Ramos (cell line): ENCODE data around the gene HAUS8.

Source experiments
- in situ Hi-C: fragments of 300-500 bp; cut with MboI; formaldehyde crosslinking; loops from one replicate; pipeline ENCODE4 v1.14.3; 2022; ENCODE audit warnings: low sequenced_read_pairs; ENCODE audit not compliant: unreplicated experiment

The HAUS8 gene

GRCh38 chr19:17076543-17076991 lies 1.3 kb upstream of the HAUS8 start:
- in situ Hi-C loops, result no loop called here

GRCh38 chr19:17075864-17076542 lies 751 bp upstream of the HAUS8 start:
- in situ Hi-C loops, result no loop called here

GRCh38 chr19:17074634-17075034 lies 618 bp downstream of the HAUS8 start:
- in situ Hi-C loops, result no loop called here

- in situ Hi-C loops, result no loop called here
Measured at GRCh38 chr19:17073869-17074633, 1.2 kb downstream of the HAUS8 start.

DNA sequence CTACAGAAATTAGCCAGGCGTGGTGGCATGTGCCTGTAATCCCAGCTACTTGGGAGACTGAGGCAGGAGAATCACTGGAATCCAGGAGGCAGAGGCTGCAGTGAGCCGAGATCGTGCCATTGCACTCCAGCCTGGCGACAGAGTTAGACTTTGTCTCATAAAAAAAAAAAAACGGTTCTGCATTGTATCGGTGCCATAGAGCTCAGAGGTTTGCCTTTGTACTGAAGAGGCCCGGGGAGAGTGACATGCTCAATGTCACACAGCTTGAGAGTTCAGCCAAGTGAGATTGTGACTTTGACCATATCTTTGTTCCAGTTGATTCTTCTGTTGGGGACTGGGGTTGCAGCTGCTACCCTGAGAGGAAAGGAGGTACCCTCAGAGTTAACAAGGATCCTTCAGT lies 4.3 kb downstream of the HAUS8 start:
- in situ Hi-C loops, result no loop called here

DNA sequence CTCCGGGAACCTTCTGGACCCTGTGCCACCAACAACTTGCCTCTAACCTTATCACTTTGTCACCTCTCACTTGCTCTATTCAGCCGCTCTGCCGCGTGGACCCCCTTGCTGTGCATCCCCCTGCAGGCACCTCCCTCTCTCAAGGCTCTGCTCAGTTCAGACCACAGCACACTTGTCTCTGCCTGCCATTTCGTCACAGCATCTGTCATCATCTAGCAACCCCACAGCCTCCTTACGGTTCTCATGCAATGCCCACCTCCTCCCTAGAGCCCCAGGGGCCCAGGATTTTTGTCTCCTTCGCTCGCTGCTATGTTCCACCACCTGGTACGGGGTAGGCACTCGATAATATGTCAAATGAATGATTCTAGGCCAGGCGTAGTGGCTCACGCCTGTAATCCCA lies 4.8 kb downstream of the HAUS8 start:
- in situ Hi-C loops, result no loop called here

DNA sequence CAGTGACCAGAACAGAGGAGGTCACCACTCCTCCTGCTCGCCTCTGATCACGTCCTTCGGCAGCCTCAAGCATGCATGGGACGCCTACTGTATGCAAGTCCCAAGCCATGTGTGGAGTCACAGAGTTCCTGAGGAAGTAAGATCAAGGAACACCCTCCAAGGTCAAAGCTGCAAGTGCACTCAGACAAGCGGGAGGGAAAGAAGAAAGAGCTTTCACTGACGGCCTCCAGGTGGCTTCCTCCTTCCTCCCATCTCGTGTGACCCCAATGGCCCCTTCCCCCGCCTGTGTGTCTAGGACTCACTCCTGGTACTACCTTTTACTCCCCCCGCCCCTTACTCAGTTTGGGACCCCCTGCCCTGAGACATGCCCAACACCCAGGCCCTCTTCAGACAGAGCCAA lies 6.1 kb downstream of the HAUS8 start:
- in situ Hi-C loops, result loop anchor here (5.0 kb wide), 1 partner anchor 218 kb away; no protein-coding TSS in a partner anchor

GRCh38 chr19:17063428-17063827 lies 11.8 kb downstream of the HAUS8 start:
- in situ Hi-C loops, result no loop called here

DNA sequence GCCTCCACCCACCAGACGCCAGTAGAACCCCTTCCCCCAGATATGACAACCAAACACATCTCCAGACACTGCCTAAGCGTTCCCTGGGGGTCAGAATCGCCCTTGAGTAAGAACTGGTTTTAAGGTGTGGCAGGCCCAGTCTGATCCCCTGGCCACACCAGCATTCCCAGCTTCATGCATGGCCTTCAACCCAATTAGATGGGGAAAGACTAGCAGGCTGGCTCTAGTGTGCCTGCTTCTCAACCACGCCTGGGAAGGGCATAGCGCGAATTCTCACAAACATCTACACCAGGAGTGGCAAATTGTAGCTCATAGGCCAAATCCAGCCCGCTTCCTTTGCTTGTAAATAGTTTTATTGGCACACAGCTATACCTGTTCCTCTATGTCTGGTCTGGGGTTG lies 13.6 kb downstream of the HAUS8 start:
- in situ Hi-C loops, result no loop called here

DNA sequence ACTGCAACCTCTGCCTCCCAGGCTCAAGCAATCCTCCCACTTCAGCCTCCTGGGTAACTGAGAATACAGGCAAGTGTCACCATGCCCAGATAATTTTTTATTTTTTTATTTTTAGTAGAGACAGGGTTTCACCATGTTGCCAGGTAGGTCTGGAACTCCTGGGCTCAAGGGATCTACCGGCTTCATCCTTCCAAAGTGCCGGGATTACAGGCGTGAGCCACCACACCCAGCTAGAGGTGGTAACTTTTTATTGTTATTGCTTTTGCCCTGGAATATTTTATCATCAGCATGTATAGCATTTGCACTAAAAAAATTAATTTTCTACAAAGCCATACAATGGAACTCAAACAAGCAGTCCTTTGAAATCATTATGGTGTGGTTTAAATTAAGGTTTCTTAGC lies 14.0 kb downstream of the HAUS8 start:
- in situ Hi-C loops, result no loop called here

- in situ Hi-C loops, result no loop called here
Measured at GRCh38 chr19:17060802-17061201, 14.4 kb downstream of the HAUS8 start.

DNA sequence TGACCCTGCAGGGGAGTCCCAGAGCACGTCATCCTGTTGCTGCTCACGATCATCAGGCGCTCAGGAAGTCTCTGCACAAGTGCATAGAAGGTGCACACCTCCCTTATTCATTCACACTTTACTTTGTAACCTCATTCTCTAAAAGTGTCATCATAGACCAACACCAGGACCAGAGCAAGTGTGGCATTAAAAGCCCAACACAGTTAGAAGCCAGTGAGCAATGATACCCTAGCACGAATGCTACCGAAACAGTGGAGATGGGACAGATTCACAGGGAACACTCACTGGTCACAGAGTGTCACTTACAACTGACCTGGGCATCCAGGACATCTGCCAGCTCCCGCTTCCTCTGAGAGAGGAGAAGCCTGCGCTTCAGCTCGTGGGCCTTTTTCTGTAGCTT lies 17.0 kb downstream of the HAUS8 start:
- in situ Hi-C loops, result no loop called here

DNA sequence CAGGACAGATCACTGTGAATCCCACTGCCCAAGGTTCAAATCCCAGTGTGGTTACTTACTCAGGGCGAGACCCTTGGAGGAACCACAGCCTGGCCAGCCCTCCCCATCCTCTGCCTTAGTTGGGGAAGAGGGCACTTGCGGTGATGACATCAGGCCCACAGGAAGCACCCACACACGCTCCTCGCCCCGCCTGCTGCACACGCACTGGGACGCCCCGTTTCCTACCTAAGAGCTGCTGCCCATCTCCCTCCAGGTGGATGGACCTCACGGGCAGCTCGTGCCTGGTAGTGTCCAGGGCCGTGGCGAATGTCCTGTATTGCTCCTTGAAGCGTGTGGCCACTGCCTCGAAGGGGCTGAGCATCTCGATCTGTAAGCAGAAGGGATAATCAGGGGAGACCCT lies 19.6 kb downstream of the HAUS8 start:
- in situ Hi-C loops, result no loop called here

- in situ Hi-C loops, result no loop called here
Measured at GRCh38 chr19:17054746-17055145, 20.5 kb downstream of the HAUS8 start.

DNA sequence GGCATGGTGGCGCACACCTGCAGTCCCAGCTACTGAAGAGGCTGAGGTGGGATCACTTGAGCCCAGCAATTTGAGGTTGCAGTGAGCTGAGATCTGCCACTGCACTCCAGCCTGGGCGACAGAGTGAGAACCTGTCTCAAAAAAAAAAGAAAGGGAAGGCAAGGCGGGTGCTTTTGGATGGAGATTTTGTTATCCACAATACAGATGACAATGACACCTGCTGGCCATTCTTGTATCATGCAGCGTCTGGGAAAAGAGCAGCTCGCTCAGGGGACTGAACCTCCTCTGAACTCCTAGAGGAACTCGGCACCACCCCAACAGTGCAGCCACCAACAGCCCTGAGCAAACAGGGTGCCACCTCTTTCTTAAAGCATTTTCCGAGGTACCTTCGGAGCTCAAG lies 22.8 kb downstream of the HAUS8 start:
- in situ Hi-C loops, result no loop called here

DNA sequence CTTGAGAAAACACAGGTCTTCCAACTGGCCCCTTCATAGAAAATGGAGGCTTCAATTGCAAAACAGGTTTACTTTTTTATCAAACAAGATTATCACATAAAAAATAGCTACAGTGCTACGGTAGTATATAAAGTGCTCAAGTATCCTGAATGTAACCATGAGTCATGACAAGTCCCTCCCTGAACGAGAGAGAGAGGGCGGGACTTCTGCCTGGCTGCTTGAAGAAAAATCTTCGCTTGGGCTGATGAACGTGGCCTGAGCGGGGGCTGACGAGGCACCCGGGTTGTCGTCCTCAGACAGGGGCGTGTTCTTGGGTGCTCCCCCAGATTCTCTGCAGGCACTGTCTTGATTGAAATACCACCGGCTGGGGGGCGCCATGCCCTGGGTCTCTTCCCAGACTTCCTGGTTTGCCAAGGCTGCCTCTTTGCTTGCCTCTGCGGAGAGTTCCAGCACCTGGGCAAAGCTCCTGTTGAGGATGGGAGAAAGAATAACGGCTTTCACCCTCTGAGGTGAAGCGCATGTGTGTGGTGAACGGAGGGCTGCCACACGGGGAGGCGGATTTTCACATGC lies 25.5 kb downstream of the HAUS8 start:
- in situ Hi-C loops, result no loop called here

DNA sequence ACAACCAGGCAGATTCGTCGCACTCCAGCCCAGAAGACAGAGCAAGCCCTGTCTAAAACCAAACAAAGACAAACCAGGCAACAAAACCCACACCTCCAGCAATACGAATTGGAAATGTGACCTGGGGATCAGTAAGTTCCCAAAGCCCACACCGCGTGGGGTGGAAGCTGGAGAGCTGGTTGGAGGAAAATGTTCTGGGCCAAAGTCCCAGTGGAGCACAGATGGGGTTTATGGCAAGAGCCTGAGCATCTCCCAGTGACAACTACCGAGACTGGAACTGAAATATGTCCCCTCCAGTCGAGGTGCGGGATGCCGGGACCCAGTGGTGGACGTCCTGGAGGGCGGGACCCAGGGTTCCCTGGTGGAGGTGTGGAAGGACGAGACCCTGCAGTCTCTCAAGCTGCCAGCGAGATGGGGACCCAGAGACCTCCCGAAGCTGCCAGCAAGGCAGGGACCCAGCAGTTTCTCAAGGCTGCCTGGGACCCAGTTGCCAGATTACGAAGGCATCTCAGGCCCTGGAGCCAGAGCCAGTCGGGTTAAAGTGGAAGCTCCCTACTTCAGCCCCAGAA lies 26.3 kb downstream of the HAUS8 start:
- in situ Hi-C loops, result no loop called here

- in situ Hi-C loops, result no loop called here
Measured at GRCh38 chr19:17045907-17046502, 29.2 kb downstream of the HAUS8 start.

GRCh38 chr19:17043744-17044143 lies 31.5 kb downstream of the HAUS8 start:
- in situ Hi-C loops, result no loop called here

DNA sequence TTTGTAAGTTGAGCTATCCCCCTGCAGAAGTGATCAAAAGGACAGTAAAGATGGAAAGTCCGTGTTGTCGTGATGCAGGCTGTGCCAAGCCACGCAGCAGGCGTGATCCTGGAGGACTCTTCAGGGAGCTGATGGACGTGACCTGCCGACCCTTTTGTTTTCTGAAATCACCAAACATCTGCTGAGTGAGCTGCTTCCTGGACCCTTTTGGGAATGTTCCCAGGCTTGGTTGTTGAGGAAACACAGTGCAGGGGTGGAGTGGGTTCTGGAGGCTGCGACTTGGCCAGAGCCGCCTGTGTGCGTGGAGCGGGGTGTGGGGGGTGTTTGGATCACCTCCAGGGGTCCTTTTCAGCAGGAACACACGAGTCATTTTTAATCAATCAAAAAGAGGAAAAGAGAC lies 33.3 kb downstream of the HAUS8 start:
- in situ Hi-C loops, result no loop called here
